Inferior parietal cortex (tissue), 1 donor: ENCODE data around the gene ZNF431.

Experiments
- DNase-seq: peaks from one replicate; pipeline ENCODE4 v3.0.0-alpha.2; 2016; ENCODE audit errors: extremely low spot score

The ZNF431 gene

GRCh38 chr19:21141787-21142464 lies at the start of gene ZNF431:
ZNF431 (plus strand) TSS chr19:21142040; CDS start chr19:21142184, 144 bp downstream.
- DNase-seq: peak; percentile 97

- no peak for DNase-seq
Measured at GRCh38 chr19:21092109-21092508, 49.7 kb upstream of the ZNF431 start.

- no peak for DNase-seq
Measured at GRCh38 chr19:21094347-21095025, 47.4 kb upstream of the ZNF431 start.

DNA sequence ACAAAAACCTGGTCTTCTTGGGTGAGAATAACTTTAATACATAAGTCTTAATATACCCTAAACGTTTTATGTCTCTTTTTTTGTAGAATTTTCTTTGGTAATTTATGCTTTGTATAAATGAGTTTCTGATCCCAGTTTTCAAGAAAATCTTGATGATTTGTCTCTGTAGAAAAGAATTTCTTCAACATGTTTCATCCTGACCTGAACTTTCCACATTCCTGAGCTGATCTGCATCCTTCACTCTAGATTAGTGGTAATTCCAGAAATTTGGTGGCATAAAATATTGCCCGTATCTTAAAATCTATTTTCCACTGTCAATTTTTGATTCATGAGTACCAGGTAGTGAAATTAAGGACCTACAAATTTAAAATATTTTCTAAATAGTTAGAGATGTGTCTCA lies 43.5 kb upstream of the ZNF431 start:
- no peak for DNase-seq

DNA sequence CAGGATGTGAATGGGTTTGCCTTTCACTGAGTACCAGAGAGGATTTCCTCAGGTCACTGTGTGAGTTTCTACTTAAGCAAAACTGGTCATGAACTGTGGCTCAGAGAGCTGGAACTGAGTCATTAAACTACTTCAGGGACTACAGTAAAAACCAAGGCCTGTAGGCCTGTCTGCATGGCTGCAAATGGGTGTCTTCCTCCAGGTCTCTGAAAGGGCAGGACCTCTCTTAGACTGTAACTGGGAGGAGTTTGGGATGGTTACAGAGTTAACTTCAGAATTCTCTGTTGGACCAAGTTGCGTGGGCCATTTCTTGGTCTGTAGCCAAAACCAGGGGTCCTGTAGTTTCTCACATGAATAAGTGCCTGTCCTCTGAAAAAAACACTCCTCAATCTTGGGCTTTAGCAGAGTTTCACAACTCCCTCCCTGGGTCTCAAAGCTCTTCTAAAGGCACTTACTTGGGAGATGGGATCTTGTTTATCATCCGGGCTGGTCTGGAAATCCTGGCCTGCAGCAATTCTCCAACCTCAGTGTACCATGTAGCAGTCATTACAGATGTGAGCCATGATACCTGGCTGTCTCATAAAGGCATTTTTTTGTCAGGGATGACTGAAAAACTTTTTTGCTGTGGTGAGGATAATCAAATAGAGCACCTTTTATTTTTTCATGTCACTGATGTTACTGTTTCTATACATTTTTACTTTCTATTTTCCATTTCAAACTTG lies 40.2 kb upstream of the ZNF431 start:
- DNase-seq: no peak

DNA sequence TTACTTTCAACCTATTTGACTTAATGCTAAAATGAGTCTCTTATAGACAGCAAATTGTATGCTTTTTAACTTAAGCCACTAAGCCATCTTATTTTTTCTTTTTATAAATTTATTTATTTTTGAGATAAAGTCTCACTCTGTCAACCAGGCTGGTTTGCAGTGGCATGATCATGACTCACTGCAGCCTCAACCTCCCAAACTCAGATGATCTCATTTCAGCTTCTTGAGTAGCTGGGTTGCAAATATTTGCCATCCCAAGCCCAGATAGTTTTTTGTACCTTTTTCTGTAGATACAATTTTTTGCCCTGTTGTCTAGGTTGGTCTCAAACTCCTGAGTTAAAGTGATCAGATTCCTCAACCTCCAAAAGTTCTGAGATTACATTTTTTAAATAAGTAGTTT lies 32.7 kb upstream of the ZNF431 start:
- DNase-seq: no peak

DNA sequence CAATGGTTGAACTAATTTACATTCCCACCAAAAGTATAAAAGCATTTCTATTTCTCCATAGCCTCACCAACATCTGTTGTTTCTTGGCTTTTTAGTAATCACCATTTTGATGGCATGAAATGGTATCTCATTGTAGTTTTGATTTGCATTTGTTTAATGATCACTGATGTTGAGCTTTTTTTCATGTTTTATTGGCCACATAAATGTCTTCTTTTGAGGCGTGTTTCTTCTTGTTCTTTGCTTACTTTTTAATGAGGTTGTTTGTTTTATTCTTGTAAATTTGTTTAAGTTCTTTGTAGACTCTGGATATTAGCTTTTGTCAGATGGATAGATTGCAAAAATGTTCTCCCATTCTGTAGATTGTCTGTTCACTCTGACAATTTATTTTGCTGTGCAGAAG lies 31.7 kb upstream of the ZNF431 start:
- no peak for DNase-seq

DNA sequence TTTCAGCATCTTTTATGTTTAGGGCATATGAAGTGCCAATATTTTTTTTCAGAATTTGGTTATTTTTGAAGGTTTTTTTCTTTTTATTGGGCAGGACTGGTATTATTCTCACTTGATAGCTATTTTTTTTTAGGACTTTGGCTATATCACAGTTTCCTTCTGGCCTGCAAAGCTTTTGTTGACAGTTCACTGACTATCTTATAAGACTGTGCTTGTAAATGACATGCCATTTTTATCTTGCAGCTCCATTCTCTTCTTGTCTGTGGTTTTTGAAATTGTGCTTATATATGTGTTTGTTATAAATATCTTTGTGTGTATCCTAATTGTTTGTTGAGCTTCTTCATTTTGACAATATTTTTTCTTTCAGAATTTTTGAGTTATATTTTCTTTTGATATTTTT lies 26.4 kb upstream of the ZNF431 start:
- DNase-seq: no peak

GRCh38 chr19:21117041-21117907 lies 24.6 kb upstream of the ZNF431 start:
- no peak for DNase-seq

- no peak for DNase-seq
Measured at GRCh38 chr19:21126078-21126477, 15.8 kb upstream of the ZNF431 start.

DNA sequence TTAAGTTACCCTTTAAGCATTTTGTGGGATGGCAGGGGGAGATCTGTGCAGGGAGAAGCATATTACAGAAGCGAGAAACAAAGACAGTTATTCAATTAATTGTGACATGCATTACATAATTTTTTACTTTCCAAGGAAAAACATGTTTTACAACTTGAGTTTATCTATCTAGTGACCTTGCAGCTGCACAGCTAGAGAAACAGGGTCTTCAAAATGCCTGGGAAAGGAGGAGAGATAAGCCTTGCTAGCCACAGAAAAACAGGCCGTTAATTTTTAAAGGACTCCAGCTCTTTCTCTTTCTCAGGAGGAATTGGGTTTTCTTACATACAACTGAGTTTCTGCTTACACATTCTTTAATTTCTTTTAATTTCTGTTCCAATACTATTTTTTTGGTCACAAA lies 14.8 kb upstream of the ZNF431 start:
- DNase-seq: no peak

DNA sequence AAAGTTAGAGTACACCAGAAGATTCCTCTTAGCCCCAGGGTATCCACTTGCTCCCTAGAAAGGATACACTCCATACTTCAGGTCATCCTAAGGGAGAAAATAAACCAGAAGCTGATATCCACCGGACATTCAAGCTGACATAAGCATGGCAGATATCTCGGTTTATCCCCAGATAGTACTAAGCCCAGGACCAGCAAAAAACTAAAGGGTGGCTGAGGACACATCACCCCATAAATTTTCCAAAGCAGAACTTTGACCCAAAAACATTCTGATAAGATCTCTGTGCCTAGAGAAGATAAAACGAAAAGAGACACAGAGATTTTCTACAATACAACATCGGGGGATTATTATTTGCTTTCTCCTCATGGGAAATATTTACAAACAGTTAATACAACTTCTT lies 13.9 kb upstream of the ZNF431 start:
- no peak for DNase-seq

GRCh38 chr19:21128901-21129698 lies 12.7 kb upstream of the ZNF431 start:
- no peak for DNase-seq

GRCh38 chr19:21130097-21130775 lies 11.6 kb upstream of the ZNF431 start:
- no peak for DNase-seq

- no peak for DNase-seq
Measured at GRCh38 chr19:21133633-21134032, 8.2 kb upstream of the ZNF431 start.

DNA sequence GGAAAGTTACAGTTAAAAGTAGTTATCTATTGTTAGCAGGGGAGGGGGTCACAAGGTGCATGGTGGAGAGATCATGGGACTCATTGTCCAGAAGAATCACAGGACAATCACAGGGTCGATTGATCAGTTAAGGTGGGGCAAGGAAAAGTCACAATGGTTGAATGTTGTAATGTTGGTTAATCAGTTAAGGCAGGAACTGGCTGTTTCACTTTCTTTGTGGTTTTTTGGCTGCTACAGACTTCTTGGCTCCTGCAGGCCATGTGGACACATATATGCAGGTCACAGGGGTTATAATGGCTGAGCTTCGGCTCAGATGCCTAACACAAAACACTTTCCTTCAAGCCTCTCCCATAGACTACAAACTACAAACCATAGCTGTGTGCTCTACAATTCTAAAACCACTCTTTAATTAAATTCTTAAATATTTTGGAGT lies 6.9 kb upstream of the ZNF431 start:
- no peak for DNase-seq

- no peak for DNase-seq
Measured at GRCh38 chr19:21135433-21135832, 6.4 kb upstream of the ZNF431 start.

- DNase-seq: no peak
Measured at GRCh38 chr19:21138130-21138529, 3.7 kb upstream of the ZNF431 start.

DNA sequence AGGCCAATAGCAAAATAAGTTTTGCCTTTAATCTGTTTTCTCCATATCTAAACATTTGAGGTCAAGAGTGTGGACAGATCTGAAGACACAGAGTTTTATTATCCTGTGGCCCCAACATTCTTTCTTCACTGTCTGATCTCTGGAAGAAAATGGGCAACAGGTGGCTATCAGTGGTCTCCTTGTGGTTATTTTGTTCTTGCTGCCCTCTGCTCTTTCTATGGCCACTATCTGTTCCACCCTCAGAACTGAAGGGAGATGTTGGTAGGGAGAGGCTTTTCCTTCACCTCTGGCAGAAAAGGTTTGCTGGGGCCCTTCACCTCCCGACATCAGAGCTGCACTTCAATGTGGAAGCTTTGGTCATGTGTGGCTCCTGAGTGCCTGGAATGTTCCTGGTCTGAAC lies 834 bp upstream of the ZNF431 start:
- DNase-seq: peak; percentile 6

- no peak for DNase-seq
Measured at GRCh38 chr19:21143428-21143827, 1.6 kb downstream of the ZNF431 start.

- no peak for DNase-seq
Measured at GRCh38 chr19:21143854-21144253, 2.0 kb downstream of the ZNF431 start.
